IPS-NIHi7 (cell line): ENCODE results near the gene ANKLE2.
"Not testable (repeated sequence)": the region's sequence is repeated elsewhere in the genome, so short reads cannot be mapped to it uniquely, and the experiment has no call there.

Experiments used
- DNase-seq: peaks from one replicate; pipeline ENCODE4 v3.0.0; 2012; ENCODE audit warnings: mixed read lengths; ENCODE audit errors: extremely low spot score

ANKLE2 gene

GRCh38 chr12:132719954-132720324, 41.7 kb downstream of the ANKLE2 start:
- DNase-seq = no peak

- DNase-seq = no peak
Observed at GRCh38 chr12:132719141-132719953, 42.3 kb downstream of the ANKLE2 start.

DNA sequence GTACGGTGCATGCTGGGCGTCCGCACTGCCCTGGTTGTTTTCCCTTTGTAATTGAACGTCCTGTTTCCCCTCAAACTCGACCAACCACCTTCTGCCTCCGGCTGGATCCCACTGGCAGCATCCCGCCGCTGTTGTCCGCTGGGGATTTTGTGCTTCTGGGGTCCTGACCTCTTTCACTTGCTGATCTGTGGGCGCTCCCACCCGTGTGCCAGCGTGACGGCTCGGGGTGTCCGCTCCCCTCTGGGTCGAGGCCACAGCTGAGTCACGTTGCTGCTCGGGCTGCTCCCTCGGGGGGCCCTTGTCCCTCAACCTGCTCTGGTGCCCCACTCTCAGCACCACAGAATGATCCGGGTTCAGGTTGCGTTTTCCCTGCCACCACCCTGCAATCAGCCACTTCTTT, 43.0 kb downstream of the ANKLE2 start:
- no peak for DNase-seq

GRCh38 chr12:132717531-132718387, 43.9 kb downstream of the ANKLE2 start:
- DNase-seq = peak; percentile 11

GRCh38 chr12:132717011-132717410, 44.6 kb downstream of the ANKLE2 start:
- DNase-seq = no peak

GRCh38 chr12:132716356-132716755, 45.3 kb downstream of the ANKLE2 start:
- no peak for DNase-seq

- no peak for DNase-seq
Observed at GRCh38 chr12:132715874-132716273, 45.8 kb downstream of the ANKLE2 start.

- no peak for DNase-seq
Observed at GRCh38 chr12:132713123-132713522, 48.5 kb downstream of the ANKLE2 start.

DNA sequence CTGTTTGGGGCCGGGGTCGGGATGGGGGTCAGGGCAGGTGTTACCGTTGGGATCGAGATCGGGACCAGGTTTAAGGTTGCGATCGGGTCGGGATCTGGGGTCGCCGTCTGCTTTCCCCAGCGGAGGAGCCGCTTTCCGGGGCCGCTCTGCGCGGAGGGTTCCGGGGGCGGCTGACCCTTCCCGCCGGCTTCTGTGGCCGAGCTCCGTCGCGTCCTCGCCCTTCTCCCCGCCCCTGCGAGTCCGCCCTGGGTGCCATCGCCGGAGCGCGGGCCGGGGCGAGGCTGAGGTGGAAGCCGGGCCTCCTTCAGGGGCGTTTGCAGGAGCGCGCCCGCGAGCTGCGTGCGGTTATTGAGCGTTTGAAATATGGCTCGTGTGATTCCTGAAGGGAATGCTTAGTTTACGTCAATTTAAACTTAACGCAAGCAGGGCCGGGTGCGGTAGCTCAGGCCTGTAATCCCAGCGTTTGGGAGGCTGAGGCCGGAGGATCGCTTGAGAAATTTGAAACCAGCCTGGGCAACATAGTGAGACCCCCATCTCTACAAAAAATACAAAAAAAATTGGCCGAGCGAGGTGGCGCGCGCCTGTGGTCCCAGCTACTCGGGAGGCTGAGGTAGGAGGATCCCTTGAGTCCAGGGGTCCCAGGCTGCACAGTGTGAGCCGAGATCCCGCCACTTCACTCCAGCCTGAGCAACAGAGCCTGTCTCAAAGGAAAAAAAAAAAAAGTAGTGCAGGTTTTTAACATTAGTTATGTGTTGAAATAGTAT, 50.4 kb downstream of the ANKLE2 start:
- DNase-seq = peak; percentile 55

- DNase-seq = peak; percentile 86
Observed at GRCh38 chr12:132710405-132711079, 51.1 kb downstream of the ANKLE2 start, which contains the start of gene PGAM5. Gene PGAM5 (plus strand): TSS chr12:132710842. CDS start chr12:132710877, 35 bp downstream.

GRCh38 chr12:132710043-132710404, 51.6 kb downstream of the ANKLE2 start:
- DNase-seq = no peak

DNA sequence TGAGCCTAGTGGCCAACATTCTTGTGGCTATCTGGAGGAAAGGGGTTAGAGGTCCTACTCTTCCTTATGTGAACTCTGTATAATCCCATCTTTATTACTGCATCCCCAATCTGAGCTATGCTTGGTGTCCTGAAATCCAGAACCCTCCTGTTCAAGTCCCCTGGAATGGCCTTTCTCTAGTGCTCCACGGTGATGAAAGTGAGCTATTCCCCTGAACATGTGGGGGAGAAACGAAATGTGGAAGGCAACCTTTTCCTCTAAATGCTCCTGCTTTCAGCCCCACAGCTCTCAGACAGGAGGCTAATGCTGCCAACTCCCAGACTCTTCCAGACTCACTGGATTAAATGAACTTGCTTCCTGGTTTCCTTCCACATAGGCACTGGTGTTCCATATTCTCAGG, 53.5 kb downstream of the ANKLE2 start:
- DNase-seq = no peak

GRCh38 chr12:132707241-132707640, 54.4 kb downstream of the ANKLE2 start:
- DNase-seq = no peak

DNA sequence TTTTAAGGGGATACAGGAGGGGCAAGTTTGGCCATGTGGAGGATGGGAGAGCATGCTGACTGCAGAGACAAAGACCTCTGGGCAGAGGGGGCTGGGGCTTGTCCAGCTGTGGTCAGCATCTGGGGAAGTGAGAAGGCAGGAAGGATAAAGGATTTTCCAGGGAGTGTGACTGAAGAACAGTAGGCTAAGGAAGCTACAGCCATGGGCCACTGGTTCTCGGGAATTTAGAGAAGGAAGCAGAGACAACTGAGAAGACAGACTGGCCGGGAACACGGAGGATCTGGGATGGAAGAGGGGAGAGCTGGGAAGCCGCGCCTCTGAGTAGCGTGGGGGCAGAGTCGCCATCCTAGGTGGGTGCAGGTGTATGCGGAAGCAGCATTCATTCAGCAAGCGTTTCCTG, 58.0 kb downstream of the ANKLE2 start:
- DNase-seq = no peak

- no peak for DNase-seq
Observed at GRCh38 chr12:132702640-132703039, 59.0 kb downstream of the ANKLE2 start.

DNA sequence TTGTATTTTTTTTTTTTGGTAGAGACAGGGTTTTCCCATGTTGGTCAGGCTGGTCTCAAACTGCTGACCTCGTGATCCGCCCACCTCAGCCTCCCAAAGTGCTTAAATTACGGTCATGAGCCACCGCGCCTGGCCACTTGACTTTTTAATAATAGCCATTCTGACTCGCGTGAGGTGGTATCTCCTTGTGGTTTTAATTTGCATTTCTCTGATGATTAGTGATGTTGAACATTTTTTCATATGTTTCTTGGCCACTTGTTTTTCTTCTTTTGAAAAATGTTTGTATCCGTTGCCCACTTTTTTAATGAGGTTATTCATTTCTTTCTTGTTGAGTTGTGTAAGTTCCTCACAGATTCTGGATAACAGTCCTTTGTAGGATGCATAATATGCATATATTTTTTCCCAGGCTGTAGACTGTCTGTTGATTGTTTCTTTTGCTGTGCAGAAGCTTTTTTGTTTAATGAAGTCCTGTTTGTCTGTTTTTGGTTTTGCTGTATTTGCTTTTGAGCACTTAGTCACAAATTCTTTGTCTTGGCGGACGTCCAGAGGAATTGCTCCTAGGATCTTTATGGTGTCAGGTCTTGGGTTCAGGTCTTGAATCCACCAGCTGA, 61.3 kb downstream of the ANKLE2 start:
- no peak for DNase-seq

GRCh38 chr12:132698341-132698740, 63.3 kb downstream of the ANKLE2 start:
- DNase-seq = no peak

- no peak for DNase-seq
Observed at GRCh38 chr12:132695431-132695830, 66.2 kb downstream of the ANKLE2 start.

DNA sequence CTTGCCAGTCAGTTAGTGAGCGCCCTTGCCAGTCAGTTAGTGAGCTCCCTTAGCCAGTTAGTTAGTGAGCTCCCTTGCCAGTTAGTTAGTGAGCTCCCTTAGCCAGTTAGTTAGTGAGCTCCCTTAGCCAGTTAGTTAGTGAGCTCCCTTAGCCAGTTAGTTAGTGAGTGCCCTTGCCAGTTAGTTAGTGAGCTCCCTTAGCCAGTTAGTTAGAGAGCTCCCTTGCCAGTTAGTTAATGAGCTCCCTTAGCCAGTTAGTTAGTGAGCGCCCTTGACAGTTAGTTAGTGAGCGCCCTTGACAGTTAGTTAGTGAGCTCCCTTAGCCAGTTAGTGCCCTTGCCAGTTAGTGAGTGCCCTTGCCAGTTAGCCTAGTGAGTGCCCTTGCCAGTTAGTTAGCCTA, 66.7 kb downstream of the ANKLE2 start:
- not testable (repeated sequence) for DNase-seq

- not testable (repeated sequence) for DNase-seq
Observed at GRCh38 chr12:132692030-132692429, 69.6 kb downstream of the ANKLE2 start.

DNA sequence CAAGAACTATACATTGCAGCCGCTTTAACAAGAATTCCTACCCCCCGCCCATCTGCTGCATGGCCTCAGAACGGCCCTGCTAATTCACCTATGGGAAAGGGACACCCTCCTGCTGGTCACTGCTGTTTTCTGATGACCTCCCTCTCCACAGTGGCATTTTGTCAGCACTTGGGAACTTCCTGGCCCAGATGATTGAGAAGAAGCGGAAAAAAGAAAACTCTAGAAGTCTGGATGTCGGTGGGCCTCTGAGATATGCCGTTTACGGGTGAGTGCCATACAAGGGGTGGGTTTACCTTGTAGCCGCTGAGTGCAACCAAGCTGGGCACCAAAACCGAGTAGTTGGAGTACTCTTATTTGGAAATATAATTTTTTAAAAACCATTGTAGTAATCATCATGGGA, 71.5 kb downstream of the ANKLE2 start:
- DNase-seq = no peak
